SK-N-SH treated with all-trans-retinoic acid at 6 μM for 48 hours (cell line): ENCODE measurements around the gene MYL3.
A peak's percentile ranks its signal among the peaks of the same experiment; 100 is the strongest.
"Not testable (repeated sequence)": the region's sequence is repeated elsewhere in the genome, so short reads cannot be mapped to it uniquely, and the experiment has no call there.

Experiments used
- ATAC-seq: fragments of 200-7000 bp; cut with Tn5 transposase; 3 replicates; pipeline ENCODE4 v1.9.1; 2020; ENCODE audit warnings: mild to moderate bottlenecking, moderate library complexity
- ARNTL ChIP-seq: fragments of 450-650 bp; formaldehyde crosslinking; IDR thresholded peaks from 2 replicates; pipeline ENCODE4 v1.5.0; 2020; ENCODE audit warnings: low read depth, mild to moderate bottlenecking, moderate library complexity, borderline replicate concordance
- BACH2 ChIP-seq: fragments of 250-450 bp; sonication (Bioruptor Pico); IDR thresholded peaks from 2 replicates; pipeline ENCODE4 v1.9.0; 2021; ENCODE audit warnings: mild to moderate bottlenecking, borderline replicate concordance
- CSDC2 ChIP-seq: fragments of 250-450 bp; sonication (Bioruptor Pico); IDR thresholded peaks from 2 replicates; pipeline ENCODE4 v1.5.0; 2020; ENCODE audit warnings: mild to moderate bottlenecking, moderate library complexity
- ESRRG ChIP-seq: fragments of 250-450 bp; sonication (Bioruptor Pico); IDR thresholded peaks from 2 replicates; pipeline ENCODE4 v1.6.1; 2021; ENCODE audit warnings: mild to moderate bottlenecking
- GLIS3 ChIP-seq: fragments of 250-450 bp; sonication (Bioruptor Pico); IDR thresholded peaks from 2 replicates; pipeline ENCODE4 v1.5.0; 2020; ENCODE audit warnings: mild to moderate bottlenecking, moderate library complexity
- ISL1 ChIP-seq: fragments of 250-450 bp; sonication (Bioruptor Pico); IDR thresholded peaks from 2 replicates; pipeline ENCODE4 v2.1.2; 2022; ENCODE audit warnings: mild to moderate bottlenecking, moderate library complexity
- OSR1 ChIP-seq: fragments of 250-450 bp; sonication (Bioruptor Pico); IDR thresholded peaks from 2 replicates; pipeline ENCODE4 v1.8.0; 2022; ENCODE audit warnings: moderate library complexity, mild to moderate bottlenecking, inconsistent platforms
- PPARA ChIP-seq: fragments of 250-450 bp; sonication (Bioruptor Pico); IDR thresholded peaks from 2 replicates; pipeline ENCODE4 v1.5.0; 2020; ENCODE audit warnings: mild to moderate bottlenecking, borderline replicate concordance
- RARB ChIP-seq: fragments of 250-450 bp; sonication (Bioruptor Pico); IDR thresholded peaks from 2 replicates; pipeline ENCODE4 v1.8.0; 2021; ENCODE audit warnings: mild to moderate bottlenecking, moderate library complexity
- SNAI2 ChIP-seq: fragments of 250-450 bp; sonication (Bioruptor Pico); IDR thresholded peaks from 2 replicates; pipeline ENCODE4 v1.5.0; 2020; ENCODE audit warnings: mild to moderate bottlenecking, moderate library complexity
- TCF4 ChIP-seq: fragments of 250-450 bp; sonication (Bioruptor Pico); IDR thresholded peaks from 2 replicates; pipeline ENCODE4 v1.8.0; 2021; ENCODE audit warnings: mild to moderate bottlenecking, moderate library complexity, borderline replicate concordance
- TOX ChIP-seq: fragments of 250-450 bp; sonication (Bioruptor Pico); IDR thresholded peaks from 2 replicates; pipeline ENCODE4 v1.8.0; 2021; ENCODE audit warnings: mild to moderate bottlenecking, moderate library complexity, borderline replicate concordance
- ZC3H10 ChIP-seq: fragments of 250-450 bp; sonication (Bioruptor Pico); IDR thresholded peaks from 2 replicates; pipeline ENCODE4 v1.5.1; 2021; ENCODE audit warnings: mild to moderate bottlenecking, moderate library complexity
- ZFP3 ChIP-seq: fragments of 250-450 bp; sonication (Bioruptor Pico); IDR thresholded peaks from 2 replicates; pipeline ENCODE4 v1.5.0; 2020; ENCODE audit warnings: mild to moderate bottlenecking, moderate library complexity
- ZFP30 ChIP-seq: fragments of 450-650 bp; formaldehyde crosslinking; IDR thresholded peaks from 2 replicates; pipeline ENCODE4 v1.5.0; 2022; ENCODE audit warnings: mild to moderate bottlenecking, moderate library complexity
- ZNF70 ChIP-seq: fragments of 450-650 bp; formaldehyde crosslinking; IDR thresholded peaks from 2 replicates; pipeline ENCODE4 v1.5.0; 2020; ENCODE audit warnings: mild to moderate bottlenecking, moderate library complexity
- ZNF8 ChIP-seq: fragments of 450-650 bp; formaldehyde crosslinking; IDR thresholded peaks from 2 replicates; pipeline ENCODE4 v1.5.0; 2020; ENCODE audit warnings: mild to moderate bottlenecking, moderate library complexity
- TF ChIP-seq, protein P1 (sequence below): fragments of 250-450 bp; sonication (Bioruptor Pico); IDR thresholded peaks from 2 replicates; pipeline ENCODE4 v1.5.1; 2021; ENCODE audit warnings: mild to moderate bottlenecking, moderate library complexity
- TF ChIP-seq, protein P2 (sequence below): fragments of 250-450 bp; sonication (Bioruptor Pico); IDR thresholded peaks from 2 replicates; pipeline ENCODE4 v1.8.0; 2021; ENCODE audit warnings: low read depth, mild to moderate bottlenecking, moderate library complexity, borderline replicate concordance
- TF ChIP-seq, protein P3 (sequence below): fragments of 250-450 bp; sonication (Bioruptor Pico); IDR thresholded peaks from 2 replicates; pipeline ENCODE4 v1.8.0; 2020; ENCODE audit warnings: mild to moderate bottlenecking, moderate library complexity, borderline replicate concordance
- TF ChIP-seq, protein P4 (sequence below): fragments of 250-450 bp; sonication (Bioruptor Pico); IDR thresholded peaks from 2 replicates; pipeline ENCODE4 v1.5.1; 2020; ENCODE audit warnings: low read depth, mild to moderate bottlenecking, moderate library complexity

MYL3 gene

DNA sequence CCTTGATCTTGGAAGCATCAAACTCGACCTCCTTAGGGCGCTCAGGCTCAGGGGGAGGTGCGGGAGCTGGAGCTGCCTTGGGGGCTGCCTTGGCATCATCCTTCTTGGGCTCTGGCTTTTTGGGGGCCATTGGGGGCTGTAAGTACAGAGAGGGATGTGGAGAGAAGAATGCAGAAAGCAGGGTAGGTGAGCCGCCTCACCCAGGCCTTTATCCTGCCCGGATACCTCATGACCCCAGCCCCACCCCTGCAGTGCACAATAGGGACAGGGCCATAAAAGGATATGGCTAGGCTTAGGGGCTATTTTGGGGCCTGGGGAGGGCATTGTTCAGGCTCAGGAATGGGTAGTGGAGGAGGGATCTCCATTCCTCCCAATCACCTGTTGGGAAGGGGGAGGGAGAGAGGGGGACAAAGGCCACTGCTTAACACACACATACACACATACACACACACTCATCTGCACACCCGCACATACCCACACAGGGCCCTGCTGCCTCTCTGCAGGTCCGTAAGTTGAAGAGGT, at the start of gene MYL3:
TSS of gene MYL3 (minus strand) at position 184 of the 522 bp plus-strand sequence. CDS start at position 130, 54 bp downstream.
- TF ChIP-seq, protein P1, sequence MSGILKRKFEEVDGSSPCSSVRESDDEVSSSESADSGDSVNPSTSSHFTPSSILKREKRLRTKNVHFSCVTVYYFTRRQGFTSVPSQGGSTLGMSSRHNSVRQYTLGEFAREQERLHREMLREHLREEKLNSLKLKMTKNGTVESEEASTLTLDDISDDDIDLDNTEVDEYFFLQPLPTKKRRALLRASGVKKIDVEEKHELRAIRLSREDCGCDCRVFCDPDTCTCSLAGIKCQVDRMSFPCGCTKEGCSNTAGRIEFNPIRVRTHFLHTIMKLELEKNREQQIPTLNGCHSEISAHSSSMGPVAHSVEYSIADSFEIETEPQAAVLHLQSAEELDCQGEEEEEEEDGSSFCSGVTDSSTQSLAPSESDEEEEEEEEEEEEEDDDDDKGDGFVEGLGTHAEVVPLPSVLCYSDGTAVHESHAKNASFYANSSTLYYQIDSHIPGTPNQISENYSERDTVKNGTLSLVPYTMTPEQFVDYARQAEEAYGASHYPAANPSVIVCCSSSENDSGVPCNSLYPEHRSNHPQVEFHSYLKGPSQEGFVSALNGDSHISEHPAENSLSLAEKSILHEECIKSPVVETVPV: no peak
- TF ChIP-seq ZFP3 (CRISPR knock-in tag): no peak
- TF ChIP-seq ZFP30 (CRISPR knock-in tag): no peak
- TF ChIP-seq, protein P2, sequence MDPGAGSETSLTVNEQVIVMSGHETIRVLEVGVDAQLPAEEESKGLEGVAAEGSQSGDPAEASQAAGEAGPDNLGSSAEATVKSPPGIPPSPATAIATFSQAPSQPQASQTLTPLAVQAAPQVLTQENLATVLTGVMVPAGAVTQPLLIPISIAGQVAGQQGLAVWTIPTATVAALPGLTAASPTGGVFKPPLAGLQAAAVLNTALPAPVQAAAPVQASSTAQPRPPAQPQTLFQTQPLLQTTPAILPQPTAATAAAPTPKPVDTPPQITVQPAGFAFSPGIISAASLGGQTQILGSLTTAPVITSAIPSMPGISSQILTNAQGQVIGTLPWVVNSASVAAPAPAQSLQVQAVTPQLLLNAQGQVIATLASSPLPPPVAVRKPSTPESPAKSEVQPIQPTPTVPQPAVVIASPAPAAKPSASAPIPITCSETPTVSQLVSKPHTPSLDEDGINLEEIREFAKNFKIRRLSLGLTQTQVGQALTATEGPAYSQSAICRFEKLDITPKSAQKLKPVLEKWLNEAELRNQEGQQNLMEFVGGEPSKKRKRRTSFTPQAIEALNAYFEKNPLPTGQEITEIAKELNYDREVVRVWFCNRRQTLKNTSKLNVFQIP: no peak
- TF ChIP-seq OSR1 (CRISPR knock-in tag): no peak
- TF ChIP-seq ISL1 (CRISPR knock-in tag): no peak
- no peak for ATAC-seq

DNA sequence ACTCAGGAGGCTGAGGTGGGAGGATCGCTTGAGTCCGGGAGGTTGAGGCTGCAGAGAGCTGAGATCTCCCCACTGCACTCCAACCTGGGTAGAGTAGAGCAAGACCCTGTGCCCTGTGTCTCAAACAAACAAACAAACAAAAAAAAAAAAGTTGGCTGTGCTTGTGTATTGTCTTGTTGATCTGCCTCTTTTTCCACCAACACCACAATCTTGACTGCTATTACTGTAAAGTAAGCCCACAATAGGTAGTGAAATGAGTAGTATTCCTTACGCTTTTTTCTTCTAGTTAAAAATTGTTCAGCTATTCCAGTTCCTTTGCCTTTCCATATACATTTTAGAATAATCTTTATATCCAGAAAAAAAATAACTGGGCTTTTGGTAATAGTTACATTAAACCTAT, 49.7 kb upstream of the MYL3 start:
- no peak for ATAC-seq
- no peak for TF ChIP-seq PPARA (CRISPR knock-in tag)
- no peak for TF ChIP-seq TOX (CRISPR knock-in tag)
- TF ChIP-seq GLIS3 (CRISPR knock-in tag): no peak
- TF ChIP-seq ZNF8 (CRISPR knock-in tag): no peak
- TF ChIP-seq TCF4 (CRISPR knock-in tag): no peak
- no peak for TF ChIP-seq CSDC2
- TF ChIP-seq ESRRG (CRISPR knock-in tag): no peak
- TF ChIP-seq SNAI2 (CRISPR knock-in tag): no peak
- TF ChIP-seq, protein P3, sequence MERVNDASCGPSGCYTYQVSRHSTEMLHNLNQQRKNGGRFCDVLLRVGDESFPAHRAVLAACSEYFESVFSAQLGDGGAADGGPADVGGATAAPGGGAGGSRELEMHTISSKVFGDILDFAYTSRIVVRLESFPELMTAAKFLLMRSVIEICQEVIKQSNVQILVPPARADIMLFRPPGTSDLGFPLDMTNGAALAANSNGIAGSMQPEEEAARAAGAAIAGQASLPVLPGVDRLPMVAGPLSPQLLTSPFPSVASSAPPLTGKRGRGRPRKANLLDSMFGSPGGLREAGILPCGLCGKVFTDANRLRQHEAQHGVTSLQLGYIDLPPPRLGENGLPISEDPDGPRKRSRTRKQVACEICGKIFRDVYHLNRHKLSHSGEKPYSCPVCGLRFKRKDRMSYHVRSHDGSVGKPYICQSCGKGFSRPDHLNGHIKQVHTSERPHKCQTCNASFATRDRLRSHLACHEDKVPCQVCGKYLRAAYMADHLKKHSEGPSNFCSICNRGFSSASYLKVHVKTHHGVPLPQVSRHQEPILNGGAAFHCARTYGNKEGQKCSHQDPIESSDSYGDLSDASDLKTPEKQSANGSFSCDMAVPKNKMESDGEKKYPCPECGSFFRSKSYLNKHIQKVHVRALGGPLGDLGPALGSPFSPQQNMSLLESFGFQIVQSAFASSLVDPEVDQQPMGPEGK (CRISPR knock-in tag): no peak
- TF ChIP-seq ARNTL: no peak
- TF ChIP-seq, protein P2: no peak
- TF ChIP-seq ZNF70: no peak

DNA sequence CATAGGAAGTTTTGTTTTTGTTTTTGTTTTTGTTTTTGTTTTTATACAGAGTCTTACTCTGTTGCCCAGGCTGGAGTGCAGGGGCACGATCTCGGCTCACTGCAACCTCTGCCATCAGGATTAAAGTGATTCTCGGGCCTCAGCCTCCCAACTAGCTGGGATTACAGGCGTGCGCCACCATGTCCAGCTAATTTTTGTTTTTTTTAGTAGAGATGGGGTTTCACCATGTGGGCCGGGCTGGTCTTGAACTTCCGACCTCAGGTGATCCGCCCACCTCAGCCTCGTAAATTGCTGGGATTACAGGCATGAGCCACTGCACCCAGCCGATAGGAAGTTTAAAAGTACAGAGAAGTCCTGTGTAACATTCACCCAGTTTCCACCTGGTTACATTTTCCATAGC, 47.7 kb upstream of the MYL3 start:
- not testable (repeated sequence) for ATAC-seq

DNA sequence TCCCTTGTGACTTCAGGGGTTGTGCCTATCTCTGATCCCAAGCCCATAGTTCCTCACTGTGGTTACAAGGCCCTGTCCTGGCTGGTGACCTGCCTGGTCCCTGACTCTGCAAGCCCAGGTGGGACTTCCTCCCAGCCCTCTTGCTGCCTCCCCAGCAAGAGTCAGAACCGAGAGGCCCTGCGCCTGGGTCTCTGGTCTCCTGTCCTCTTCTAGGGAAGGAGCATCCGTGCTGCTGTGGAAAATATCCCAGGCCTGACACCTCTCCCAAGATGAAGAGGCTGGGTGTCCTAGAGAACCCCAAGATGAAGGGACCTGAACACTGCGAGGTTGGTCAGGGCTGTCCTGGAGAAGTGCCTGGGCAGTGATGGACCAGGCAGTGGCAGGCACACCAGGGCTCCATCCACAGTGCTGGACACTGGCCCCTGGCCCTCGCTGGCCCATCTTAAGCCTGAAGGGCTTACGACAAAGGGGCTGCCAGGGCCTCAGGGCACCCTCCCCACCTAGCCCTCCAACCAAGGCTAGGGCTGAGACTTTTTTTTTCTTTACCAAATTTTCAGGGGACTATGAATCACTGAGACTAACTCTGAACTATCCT, 47.0 kb upstream of the MYL3 start:
- ATAC-seq: 0 out of 3 replicates have a peak, but pooled peaks have one; percentile 1
- TF ChIP-seq BACH2: no peak
- no peak for TF ChIP-seq ZNF70
- no peak for TF ChIP-seq ISL1 (CRISPR knock-in tag)
- TF ChIP-seq ZNF8 (CRISPR knock-in tag): no peak
- no peak for TF ChIP-seq GLIS3 (CRISPR knock-in tag)
- TF ChIP-seq, protein P3 (CRISPR knock-in tag): no peak
- TF ChIP-seq ZC3H10 (CRISPR knock-in tag): no peak
- TF ChIP-seq SNAI2 (CRISPR knock-in tag): no peak
- TF ChIP-seq, protein P4, sequence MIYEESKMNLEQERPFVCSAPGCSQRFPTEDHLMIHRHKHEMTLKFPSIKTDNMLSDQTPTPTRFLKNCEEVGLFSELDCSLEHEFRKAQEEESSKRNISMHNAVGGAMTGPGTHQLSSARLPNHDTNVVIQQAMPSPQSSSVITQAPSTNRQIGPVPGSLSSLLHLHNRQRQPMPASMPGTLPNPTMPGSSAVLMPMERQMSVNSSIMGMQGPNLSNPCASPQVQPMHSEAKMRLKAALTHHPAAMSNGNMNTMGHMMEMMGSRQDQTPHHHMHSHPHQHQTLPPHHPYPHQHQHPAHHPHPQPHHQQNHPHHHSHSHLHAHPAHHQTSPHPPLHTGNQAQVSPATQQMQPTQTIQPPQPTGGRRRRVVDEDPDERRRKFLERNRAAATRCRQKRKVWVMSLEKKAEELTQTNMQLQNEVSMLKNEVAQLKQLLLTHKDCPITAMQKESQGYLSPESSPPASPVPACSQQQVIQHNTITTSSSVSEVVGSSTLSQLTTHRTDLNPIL (CRISPR knock-in tag): no peak
- TF ChIP-seq ESRRG (CRISPR knock-in tag): no peak
- TF ChIP-seq, protein P1: no peak
- TF ChIP-seq TOX (CRISPR knock-in tag): no peak
- TF ChIP-seq RARB (CRISPR knock-in tag): no peak
- TF ChIP-seq, protein P2: no peak
- TF ChIP-seq OSR1 (CRISPR knock-in tag): no peak
